GM18867 (cell line): ENCODE data around the gene KRTAP10-11.
"Not testable (repeated sequence)": the region's sequence is repeated elsewhere in the genome, so short reads cannot be mapped to it uniquely, and the experiment has no call there.

Experiments
- ATAC-seq: cut with Tn5 transposase; IDR thresholded peaks from one replicate; pipeline ENCODE4 v1.9.1; 2021; ENCODE audit warnings: mild to moderate bottlenecking, moderate library complexity; ENCODE audit not compliant: unreplicated experiment

Gene KRTAP10-11

DNA sequence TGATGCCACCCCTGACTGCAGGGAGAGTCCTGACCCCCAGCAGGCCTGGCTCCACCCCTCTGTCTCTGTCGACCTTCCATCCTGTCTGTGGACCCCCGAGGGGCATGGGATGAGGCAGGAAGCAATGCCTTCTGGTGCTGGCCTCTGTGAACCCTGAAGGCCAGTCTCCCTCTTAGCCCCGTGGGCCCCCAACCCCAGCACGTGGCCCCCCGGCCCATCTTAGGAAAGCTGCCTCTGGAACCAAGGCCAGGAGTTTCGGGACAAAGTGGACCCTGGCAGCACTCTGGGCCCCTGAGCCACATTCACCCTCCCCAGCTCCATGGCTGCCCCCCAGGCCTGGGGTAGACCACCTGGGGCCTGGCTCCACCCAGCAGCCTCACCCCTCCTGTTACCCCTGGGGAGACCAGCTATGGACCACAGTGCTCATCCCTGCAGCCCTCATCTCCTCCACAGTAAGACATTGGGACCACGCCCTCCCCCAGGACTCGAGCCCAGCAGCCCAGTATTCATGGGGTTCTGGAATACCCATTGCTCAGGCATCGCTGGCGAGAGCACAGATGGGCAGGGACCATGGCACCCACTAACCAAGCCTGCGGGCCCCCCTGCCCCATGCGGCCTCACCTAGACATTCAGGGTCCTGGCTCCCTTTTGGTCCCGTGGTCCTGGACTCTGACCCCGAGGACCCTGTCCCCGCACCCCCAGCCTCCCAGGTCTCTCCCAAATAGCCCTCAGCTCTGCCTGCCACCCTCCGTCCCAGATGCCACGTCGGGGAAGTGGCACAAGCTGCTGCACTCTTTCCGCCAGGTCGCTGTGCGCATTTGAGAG is 7.5 kb upstream of the KRTAP10-11 start:
- ATAC-seq = not testable (repeated sequence)

DNA sequence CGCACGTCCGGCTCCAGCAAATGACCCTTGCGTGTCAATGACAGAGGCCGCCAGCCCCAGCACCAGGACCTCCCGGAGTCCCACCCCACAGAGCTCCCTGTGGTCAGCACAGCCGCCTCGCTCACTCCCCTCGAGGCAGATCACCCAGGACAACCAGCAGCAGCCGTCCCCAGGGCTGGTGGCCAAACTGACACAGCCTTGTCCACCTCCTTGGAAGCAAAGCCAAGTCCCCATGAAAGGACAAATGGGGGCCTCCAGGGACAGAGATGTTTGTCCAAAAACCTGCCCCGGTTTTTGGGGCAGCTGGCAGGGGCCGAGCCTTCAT is 6.9 kb upstream of the KRTAP10-11 start:
- ATAC-seq = no peak

DNA sequence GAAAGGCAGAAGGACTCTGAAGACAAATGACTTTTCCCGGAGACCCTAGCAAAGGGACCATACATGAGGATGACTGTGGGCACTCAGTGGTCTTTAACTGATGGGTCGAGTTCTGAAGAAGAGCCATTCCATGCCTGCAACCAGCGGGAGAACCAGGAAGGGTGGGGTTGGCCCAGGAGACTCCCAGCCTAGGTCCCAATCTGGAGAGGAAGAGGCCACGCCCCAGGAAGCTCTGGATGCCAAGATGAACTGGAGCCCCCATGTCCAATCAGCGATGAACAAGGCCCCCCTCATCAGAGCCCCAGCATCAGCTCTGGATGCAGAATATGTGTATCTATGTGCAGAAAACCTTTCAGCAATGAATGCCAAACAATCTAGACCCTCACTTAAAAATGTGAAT is 5.5 kb upstream of the KRTAP10-11 start:
- no peak for ATAC-seq

DNA sequence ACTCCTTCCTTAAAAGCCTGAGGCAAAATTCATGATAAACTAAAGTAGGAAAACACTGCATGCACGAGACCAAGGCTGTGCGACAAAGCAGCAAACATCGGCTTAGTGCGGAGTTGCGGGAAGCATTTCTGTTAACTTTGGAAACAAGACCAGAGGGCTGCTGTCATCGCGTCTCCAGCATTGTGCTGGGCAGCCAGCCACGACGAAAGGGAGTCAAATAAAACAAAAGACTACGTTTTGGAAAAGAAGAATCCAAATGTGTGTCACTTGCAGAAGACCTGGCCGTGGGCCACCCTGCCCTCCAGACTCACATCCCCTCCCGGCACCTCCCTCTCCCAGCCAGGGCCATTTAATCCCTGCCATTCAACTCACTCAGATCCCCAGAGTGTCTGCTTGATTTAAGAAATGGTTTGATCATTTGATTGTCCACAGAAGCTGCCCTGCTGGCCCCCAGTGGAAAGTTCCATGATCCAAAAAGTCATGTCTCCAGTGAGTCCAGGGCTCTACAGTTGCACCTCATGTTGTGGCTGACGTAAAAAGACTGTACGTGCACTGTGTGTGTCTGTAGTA is 2.4 kb upstream of the KRTAP10-11 start:
- ATAC-seq = no peak

DNA sequence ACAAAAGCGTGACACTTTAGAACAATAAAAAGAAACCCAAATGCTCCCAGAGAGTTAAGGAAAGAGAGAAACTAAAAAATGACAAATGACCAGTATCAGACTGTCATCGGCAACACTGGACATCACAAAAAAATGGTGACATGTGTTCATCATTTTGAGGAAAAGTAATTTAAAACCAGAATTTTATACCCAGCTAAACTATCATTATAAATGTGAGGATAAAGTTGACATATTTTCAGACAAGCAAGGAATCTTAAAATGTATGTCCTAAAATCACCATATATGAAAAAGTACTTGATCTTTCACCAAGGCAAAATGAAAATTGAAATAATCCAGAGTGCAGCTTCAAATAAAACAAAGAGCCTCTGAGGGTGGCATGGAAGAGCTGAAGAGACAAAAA is 1.3 kb upstream of the KRTAP10-11 start:
- no peak for ATAC-seq

DNA sequence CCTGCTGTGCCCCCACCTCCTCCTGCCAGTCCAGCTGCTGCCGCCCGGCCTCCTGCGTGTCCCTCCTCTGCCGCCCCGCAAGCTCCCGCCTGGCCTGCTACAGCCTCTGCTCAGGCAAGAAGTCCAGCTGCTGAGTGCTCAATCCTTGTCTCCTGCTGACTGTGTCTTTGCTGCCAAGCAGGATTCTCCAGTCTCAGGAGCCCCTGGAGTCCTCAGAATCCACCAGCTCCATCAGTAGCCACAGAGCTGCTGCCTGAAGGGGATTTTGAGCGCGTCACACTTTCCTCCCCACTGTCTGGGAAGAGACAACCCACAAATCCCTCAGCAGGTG is 973 bp downstream of the KRTAP10-11 start:
- no peak for ATAC-seq

DNA sequence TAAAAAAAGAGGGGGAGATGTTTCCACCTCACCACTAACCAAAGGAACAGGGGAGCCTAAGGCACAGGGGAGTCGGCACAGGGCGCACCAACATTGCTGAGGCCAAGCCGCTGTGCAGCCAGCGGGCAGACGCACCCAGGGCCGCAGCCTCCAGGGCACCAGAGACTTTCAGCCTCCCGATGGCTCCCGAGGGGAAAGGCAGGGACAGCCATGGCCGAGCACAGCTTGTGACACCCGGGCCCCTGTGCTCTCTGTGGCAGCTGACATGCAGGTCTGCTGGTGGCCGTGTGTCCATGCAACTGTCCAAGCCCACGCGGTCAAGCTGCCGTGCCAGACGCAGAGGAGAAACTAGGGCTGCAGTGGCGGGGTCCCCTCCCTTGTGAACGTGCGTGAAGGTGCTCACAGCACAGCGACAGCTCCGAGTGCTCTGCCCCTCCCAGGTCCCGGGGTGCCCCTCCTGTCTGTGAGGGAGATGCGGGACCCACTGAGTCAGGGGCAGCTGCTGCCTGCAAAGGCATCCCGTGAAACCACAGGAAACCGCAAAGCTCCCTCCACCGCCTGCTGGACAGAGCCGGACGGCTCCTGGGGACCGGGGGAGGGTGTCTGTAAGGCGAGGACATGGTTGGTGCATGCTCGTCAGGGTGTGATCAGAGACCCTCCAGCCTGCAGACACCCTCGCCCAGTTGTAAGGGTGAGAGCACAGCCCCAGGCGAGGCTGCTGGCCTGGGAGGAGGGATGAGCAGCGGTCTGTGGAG is 2.5 kb downstream of the KRTAP10-11 start:
- no peak for ATAC-seq

DNA sequence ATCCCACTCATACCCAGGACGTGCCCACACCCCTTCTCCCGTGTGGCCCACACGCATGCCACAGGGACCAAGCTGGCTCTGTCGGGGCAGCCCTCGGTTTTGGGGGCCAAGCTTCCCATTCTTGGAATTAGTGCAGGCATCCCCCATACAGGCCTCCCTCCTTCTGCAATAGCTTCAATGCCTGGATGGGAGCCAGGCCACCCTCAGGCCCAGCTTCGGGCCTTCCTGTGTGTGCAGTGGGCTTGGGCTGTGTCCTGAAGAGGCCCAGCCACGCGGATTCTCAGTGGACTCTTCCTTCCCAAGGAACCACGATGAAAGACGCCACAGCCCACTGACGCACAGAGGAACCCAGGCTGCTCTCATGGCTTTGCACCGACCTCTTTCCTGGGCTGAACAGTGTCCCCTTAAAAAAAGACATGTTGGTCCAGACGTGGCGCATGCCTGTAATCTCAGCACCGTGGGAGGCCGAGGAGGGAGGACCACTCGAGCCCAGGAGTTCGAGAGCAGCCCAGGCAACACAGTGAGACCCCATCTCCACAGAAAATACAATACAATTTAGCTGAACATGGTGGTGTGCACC is 3.4 kb downstream of the KRTAP10-11 start:
- no peak for ATAC-seq

DNA sequence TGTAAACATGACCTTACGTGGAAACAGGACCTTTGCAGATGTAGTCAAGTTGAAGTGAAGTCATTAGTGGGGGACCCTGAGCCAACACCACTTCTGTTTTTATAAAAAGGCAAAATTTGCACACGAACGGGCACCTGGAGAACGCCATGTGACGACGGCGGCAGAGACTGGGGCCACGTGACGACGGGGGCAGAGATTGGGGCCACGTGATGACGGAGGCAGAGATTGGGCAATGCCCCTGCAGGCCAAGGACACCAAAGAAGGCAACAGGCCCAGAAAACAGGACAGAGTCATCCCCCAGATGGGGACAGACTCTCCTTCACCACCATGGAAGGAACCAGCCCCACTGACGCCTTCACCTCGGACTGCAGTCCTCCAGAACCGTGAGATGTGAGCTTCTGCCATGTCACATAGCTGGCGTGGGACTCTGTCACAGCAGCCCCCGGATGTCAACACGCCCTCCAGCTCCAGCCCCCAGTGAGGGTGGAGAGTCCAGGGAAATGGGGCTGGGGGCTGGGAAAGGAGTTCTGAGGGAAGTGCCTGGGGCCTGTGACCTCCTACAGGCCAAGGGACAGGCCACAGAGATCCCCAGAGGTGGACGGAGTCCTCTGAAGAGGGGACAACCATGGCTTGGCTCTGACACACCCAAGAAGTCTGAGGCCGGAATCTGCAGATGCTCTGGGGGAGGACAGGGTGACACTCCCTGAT is 4.2 kb downstream of the KRTAP10-11 start:
- no peak for ATAC-seq

DNA sequence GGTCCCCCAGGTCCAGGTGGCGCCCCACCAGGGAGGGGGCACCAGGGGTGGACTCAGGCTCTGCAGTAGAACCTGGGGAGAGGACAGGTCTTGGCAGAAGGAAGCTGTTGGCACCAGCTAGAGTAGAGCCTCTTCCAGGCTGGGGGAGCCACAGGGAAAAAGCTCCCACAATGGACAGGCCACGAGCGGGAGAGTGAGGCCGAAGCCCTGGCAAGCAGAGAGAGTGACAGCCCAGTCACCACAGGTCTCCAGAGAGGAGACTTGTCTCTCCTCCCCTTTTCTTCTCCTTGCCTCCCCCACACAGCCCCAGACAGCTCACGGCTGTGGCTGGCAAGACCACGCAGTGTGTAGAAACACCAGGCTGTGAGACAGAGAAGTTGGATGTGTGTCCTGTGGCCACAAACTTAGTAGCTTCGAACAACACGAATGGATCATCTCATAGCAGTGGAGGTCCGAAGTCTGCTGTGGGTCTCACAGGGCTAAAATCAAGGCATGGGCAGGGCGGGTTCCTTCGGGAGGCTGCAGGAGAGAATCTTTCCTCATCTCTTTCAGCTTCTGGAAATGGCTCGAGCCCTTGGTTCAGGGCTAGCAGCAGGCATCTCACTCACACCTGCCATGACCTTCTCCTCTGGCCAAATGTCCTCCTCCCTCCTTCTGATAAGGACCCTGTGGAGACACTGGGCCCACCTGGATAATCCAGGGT is 4.9 kb downstream of the KRTAP10-11 start:
- ATAC-seq = no peak

DNA sequence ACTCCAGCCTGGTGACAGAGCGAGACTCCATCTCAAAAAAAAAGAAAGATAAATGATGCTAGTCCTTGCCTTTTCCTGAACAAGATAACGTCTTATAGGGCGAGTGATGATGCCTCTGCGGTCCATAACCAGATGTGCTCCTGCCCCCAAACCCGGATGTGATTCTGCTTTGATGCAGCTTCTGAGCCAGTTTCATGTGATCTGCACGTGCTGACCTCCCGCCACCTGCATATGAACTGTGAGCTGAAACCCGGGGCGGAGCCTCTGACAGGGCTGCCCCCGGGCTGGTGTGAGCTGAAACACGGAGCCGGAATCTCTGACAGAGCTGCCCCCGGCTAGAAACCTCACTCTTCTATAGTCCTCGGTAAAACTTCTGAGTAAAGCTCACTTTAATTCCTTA is 6.9 kb downstream of the KRTAP10-11 start:
- no peak for ATAC-seq

DNA sequence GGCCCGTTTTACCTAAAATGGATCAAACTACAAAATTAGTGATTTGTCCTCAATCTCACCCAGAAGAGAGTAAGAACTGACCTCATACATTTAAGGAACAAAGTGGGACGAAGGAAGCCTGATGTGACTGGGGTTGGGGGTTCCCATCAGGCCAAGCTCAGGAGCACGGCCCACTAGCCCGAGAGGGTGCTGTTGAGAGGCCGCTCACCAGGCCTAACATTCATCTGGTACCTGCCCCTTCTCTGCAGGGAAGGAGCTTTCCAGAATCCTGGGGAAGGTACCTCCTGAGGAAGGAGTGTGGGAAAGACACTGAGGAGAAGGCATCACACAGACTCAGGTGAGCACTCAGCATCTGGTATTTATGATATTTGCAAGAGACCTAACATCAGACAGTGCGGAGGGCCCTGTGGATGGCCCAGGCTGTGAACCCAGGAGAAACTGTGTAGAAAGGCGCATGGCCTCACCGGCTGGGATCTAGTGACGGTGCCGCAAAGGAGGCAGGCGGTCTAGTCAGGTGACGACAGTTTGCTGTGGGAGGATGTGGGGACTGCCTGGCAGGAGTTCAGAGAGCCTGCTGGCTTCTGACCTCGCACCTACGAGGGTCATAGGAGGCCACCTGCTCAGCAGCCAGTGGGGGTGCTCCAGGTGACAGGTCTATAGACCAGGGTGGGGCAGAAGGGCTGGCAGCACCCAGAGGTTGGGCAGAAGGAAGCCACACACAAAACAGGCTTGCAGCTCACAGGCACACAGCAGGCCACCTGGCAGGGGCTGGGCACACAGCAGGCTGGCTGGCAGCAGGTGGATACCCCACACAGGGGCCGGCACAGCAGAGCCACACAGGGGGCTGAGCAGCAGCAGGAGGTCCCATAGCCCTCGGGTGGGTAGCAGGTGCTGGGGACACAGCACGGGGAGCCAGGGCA is 7.7 kb downstream of the KRTAP10-11 start:
- no peak for ATAC-seq

DNA sequence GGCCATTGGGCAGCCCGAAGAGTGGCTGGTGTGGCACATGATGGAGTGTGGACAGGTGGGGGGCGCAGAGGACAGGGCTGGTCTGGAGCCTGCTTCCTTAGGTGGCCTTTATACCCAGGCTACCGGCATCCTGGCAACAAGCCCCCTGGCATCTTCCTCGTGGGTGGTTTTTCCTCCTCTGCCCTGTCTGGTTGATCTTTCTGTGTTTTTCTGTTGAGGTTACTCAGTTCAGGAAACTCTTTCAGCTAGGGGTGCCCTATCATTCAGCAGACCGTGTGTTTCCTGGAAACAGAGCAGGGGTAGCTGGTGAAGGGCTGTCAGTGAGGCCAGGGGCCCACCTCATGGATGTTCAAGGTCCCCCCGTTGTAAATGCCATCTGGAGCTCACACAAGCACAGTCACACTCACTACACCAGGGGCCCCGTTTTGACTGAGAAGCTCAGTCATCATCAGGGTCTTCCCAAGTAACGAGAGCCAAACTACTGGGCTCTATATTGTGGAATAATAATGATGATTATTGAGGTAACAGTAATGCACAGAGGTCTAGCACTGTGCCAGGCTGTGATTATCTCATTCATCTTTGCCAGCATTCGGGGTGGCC is 8.5 kb downstream of the KRTAP10-11 start, which contains the start of gene KRTAP12-4:
Gene KRTAP12-4, minus strand, starts transcription at position 84 of the 600 bp plus-strand sequence. Its CDS starts 45 bp downstream, at position 39.
- ATAC-seq = no peak

DNA sequence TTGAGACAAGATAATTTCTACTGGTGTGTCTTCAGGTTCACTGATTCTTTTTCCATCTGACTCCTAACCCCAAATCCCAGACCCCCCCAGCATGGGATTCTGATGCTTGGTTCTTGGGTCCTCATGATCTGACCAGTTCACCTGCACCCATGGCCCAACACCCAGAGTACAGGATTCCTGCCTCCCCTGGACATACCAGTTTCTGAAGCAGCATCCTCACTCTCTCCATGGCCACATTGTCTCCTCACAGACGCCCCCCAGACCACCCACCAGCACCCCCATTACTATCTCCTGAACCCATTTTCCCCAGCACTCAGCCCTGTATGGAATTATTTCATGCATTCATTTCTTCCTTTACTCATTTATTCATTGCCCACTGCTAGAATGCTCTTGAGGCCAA is 10.7 kb downstream of the KRTAP10-11 start:
- ATAC-seq = no peak

DNA sequence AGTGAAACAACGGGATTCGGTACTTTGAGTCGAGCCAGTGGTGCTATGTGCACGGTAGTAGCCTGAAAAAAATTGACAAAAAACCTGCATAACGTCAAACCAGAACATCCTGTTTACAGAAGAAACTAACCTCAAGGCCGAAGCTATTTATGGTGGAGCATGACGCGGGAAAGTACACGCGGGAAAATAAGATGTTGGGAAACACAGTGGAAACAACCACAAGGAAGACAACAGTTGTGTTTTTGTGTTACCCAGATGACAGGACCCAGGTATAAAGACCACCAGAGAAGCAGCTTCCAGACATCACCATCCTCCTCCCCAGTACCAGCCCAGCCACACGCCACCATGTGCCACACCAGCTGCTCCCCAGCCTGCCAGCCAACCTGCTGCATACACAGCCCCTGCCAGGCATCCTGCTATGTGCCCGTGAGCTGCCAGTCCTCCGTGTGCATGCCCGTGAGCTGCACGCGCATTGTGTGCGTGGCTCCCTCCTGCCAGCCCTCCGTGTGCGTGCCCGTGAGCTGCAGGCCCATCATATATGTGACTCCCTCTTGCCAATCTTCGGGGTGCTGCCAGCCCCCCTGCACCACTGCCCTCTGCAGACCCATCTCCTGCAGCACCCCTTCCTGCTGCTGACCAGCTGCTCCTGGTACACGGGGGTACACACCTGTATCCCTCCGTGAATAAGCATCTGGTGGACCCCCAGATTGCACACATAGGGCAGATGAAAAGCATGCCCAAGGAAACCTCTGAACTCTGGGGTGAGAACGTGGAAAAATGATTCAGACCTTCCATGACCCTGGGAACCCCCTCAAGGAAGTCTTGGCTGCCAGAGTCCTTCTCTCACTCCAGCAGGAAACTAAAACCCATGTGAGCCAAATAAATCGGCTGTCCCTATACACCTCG is 11.7 kb downstream of the KRTAP10-11 start, which contains the start of gene KRTAP12-3:
Gene KRTAP12-3, plus strand, starts transcription at position 298 of the 906 bp plus-strand sequence. Its CDS starts 48 bp downstream, at position 346.
- ATAC-seq = no peak

DNA sequence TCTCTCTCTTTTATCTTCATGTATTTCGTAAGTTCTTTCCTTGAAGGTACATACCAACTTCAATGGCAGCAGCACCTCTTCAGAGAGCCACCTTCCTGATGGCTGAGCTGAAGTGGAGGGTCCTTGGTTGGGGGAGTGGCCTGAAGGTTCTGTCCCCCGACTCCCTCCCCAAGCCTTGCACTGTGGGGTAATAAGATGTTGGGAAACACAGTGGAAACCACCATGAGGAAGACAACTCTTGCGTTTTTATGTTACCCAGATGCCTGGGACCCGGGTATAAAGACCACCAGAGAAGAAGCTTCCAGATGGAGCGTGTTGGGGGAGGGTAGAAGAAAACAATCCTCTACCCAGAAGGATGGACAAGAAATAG is 12.3 kb downstream of the KRTAP10-11 start:
- no peak for ATAC-seq

DNA sequence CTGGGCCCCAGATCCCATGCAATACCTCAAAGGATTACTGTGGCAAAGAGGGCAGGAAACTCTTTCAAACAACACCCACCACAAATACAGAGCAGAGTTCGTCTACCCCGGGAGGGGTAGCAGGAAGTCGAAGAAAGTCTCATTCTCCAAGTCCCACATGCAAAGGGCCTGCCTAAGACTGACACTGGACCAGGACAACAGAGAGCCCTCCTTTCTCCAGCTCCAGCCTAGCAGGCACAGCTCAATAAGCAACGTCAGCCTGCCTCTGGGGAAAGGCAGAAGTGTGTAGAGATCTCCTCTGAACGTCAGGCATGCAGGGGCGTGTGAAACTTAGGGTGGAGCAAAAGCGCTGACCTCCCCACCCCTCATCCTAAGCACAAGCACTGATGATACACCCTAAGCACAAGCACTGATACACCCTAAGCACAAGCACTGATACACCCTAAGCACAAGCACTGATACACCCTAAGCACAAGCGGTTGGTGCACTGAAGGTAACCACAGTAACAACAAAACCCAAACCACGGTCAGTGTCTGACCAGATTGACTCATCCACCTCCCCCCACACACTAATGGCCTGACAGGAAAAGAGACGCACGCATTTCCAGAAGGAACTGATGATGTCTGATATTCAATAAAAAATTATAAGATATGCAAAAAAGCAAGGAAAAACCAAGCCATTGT is 12.8 kb downstream of the KRTAP10-11 start:
- ATAC-seq = no peak
